ENCODE measurements around the gene FAM174C.

The FAM174C gene

GRCh38 chr19:1241417-1242095 lies 33.8 kb upstream of the FAM174C start, which contains the start of gene ATP5F1D (continued):
- TF ChIP-seq, protein P1, sequence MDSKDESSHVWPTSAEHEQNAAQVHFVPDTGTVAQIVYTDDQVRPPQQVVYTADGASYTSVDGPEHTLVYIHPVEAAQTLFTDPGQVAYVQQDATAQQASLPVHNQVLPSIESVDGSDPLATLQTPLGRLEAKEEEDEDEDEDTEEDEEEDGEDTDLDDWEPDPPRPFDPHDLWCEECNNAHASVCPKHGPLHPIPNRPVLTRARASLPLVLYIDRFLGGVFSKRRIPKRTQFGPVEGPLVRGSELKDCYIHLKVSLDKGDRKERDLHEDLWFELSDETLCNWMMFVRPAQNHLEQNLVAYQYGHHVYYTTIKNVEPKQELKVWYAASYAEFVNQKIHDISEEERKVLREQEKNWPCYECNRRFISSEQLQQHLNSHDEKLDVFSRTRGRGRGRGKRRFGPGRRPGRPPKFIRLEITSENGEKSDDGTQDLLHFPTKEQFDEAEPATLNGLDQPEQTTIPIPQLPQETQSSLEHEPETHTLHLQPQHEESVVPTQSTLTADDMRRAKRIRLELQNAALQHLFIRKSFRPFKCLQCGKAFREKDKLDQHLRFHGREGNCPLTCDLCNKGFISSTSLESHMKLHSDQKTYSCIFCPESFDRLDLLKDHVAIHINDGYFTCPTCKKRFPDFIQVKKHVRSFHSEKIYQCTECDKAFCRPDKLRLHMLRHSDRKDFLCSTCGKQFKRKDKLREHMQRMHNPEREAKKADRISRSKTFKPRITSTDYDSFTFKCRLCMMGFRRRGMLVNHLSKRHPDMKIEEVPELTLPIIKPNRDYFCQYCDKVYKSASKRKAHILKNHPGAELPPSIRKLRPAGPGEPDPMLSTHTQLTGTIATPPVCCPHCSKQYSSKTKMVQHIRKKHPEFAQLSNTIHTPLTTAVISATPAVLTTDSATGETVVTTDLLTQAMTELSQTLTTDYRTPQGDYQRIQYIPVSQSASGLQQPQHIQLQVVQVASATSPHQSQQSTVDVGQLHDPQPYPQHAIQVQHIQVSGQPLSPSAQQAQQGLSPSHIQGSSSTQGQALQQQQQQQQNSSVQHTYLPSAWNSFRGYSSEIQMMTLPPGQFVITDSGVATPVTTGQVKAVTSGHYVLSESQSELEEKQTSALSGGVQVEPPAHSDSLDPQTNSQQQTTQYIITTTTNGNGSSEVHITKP (tag by site-specific recombination; IDR thresholded peaks at IDR 0.05), result peak; percentile 84
- TF ChIP-seq ZNF785 (tag by site-specific recombination; IDR thresholded peaks at IDR 0.05) (no peak), ZNF175 (tag by site-specific recombination; IDR thresholded peaks at IDR 0.05) (no peak), KLF7 (tag by site-specific recombination; IDR thresholded peaks at IDR 0.05; ENCODE audit: borderline replicate concordance) (no peak), GLIS1 (tag by site-specific recombination; IDR thresholded peaks at IDR 0.05) (peak; percentile 98), PRDM2 (tag by site-specific recombination; IDR thresholded peaks at IDR 0.05; ENCODE audit: borderline replicate concordance) (no peak), ZFHX2 (tag by site-specific recombination; conservative IDR thresholded peaks at IDR 0.05) (no peak; the same call in 1 of the 2 replicates), ZXDB (tag by site-specific recombination; IDR thresholded peaks at IDR 0.05) (peak; percentile 75), ZBTB11 (tag by site-specific recombination; conservative IDR thresholded peaks at IDR 0.05; ENCODE audit: low read depth) (no peak; the same call in none of the 2 replicates), ZNF792 (tag by site-specific recombination; IDR thresholded peaks at IDR 0.05) (no peak), ZNF529 (tag by site-specific recombination; IDR thresholded peaks at IDR 0.05; ENCODE audit: insufficient replicate concordance) (no peak), OSR2 (tag by site-specific recombination; IDR thresholded peaks at IDR 0.05) (no peak), ZNF324 (tag by site-specific recombination; IDR thresholded peaks at IDR 0.05) (0 out of 2 replicates have a peak, but pooled peaks have one; percentile 52), ZNF677 (tag by site-specific recombination; IDR thresholded peaks at IDR 0.05) (no peak), KLF16 (tag by site-specific recombination; IDR thresholded peaks at IDR 0.05) (0 out of 2 replicates have a peak, but pooled peaks have one; percentile 59), ZBTB21 (tag by site-specific recombination; IDR thresholded peaks at IDR 0.05) (0 out of 2 replicates have a peak, but pooled peaks have one; percentile 34), ZNF391 (tag by site-specific recombination; IDR thresholded peaks at IDR 0.05; ENCODE audit: borderline replicate concordance, low read depth) (no peak), ZBTB20 (tag by site-specific recombination; IDR thresholded peaks at IDR 0.05) (peak; percentile 50), ZNF214 (tag by site-specific recombination; IDR thresholded peaks at IDR 0.05; ENCODE audit: borderline replicate concordance) (no peak), ZNF16 (tag by site-specific recombination; IDR thresholded peaks at IDR 0.05; ENCODE audit: low read depth) (no peak)
- TF ChIP-seq, protein P2, sequence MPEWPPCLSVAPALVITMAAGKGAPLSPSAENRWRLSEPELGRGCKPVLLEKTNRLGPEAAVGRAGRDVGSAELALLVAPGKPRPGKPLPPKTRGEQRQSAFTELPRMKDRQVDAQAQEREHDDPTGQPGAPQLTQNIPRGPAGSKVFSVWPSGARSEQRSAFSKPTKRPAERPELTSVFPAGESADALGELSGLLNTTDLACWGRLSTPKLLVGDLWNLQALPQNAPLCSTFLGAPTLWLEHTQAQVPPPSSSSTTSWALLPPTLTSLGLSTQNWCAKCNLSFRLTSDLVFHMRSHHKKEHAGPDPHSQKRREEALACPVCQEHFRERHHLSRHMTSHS (tag by site-specific recombination; IDR thresholded peaks at IDR 0.05), result no peak
- TF ChIP-seq, protein P3, sequence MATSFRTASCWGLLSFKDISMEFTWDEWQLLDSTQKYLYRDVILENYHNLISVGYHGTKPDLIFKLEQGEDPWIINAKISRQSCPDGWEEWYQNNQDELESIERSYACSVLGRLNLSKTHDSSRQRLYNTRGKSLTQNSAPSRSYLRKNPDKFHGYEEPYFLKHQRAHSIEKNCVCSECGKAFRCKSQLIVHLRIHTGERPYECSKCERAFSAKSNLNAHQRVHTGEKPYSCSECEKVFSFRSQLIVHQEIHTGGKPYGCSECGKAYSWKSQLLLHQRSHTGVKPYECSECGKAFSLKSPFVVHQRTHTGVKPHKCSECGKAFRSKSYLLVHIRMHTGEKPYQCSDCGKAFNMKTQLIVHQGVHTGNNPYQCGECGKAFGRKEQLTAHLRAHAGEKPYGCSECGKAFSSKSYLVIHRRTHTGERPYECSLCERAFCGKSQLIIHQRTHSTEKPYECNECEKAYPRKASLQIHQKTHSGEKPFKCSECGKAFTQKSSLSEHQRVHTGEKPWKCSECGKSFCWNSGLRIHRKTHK (tag by site-specific recombination; IDR thresholded peaks at IDR 0.05), result no peak
